Type B pancreatic cell (in vitro differentiated cells): ENCODE data around the gene GNAL. TPM values are rescaled to one million over a fixed set of nuclear protein-coding genes. Genes with fewer than 3 reads are reported as not detected.

Experiments used
- DNase-seq: peaks from one replicate; pipeline ENCODE4 v3.0.0; 2021; ENCODE audit warnings: mixed read lengths; ENCODE audit not compliant: unreplicated experiment; ENCODE audit errors: extremely low spot score
- H3K27ac Mint-ChIP-seq: 2 replicates; pipeline ENCODE4 v1.8.0; 2021; ENCODE audit warnings: mild to moderate bottlenecking, mixed read lengths
- H3K27me3 Mint-ChIP-seq: 2 replicates; pipeline ENCODE4 v1.8.0; 2021; ENCODE audit warnings: mixed read lengths
- H3K36me3 Mint-ChIP-seq: 2 replicates; pipeline ENCODE4 v1.8.0; 2021; ENCODE audit warnings: mixed read lengths
- H3K4me1 Mint-ChIP-seq: one replicate; pipeline ENCODE4 v1.8.0; 2021; ENCODE audit warnings: mixed read lengths; ENCODE audit not compliant: unreplicated experiment
- H3K4me3 Mint-ChIP-seq: 2 replicates; pipeline ENCODE4 v1.8.0; 2021; ENCODE audit warnings: mild to moderate bottlenecking, mixed read lengths
- H3K9me3 Mint-ChIP-seq: 2 replicates; pipeline ENCODE4 v1.8.0; 2021; ENCODE audit warnings: mixed read lengths
- CTCF ChIP-seq: fragments of 200-600 bp; sonication (generic); conservative IDR thresholded peaks from 2 replicates; pipeline ENCODE4 v1.5.0; 2021; ENCODE audit warnings: antibody characterized with exemption, mild to moderate bottlenecking
- total RNA-seq: library from RNA; stranded (reverse); gene quantifications from 2 replicates; pipeline ENCODE4 v1.2.1, GENCODE V29; 2021; ENCODE audit warnings: low replicate concordance

The GNAL gene
- total RNA-seq, 1 donor from 2014 or later, result 12.9 TPM

DNA sequence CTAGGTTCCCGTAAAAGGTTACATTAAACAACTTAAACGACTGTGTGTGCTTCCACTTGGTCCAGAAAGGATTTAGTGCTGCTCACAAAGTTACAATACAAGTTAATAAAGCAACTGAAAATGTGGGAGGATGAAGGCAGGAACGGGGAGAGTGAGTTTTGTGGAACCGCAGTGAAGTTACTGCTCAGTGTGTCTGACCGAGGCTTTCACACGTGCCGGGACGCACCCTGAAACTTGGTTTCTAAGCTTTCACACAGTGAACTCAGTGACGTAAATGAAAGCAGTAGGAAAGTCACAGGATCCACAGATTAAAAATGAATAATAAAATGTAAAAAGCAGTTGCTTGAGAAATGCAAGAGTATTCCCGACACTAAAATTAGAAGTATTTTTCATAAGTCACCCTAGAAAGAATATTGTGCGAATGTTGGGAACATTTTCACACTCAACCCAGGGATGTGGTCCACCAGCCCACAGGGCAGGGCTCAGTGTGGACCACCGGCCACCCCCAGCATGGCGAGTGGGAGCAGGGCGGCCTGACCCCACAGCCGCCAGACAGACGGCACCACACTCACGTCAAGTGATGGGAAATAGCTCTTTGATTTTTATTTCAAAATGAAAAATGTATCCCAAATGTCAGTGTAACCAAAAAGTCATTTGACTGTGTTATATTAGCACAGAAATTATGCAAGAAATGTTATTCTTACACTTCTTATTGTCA is 129.6 kb downstream of the GNAL start:
- no peak for DNase-seq
- Mint-ChIP-seq H3K9me3 (no peaks in the 10 kb centered on the region), H3K4me1 (no peaks in the 10 kb centered on the region), H3K4me3 (no peak overlapping the region), H3K27ac (no peak overlapping the region), H3K36me3 (no peaks in the 10 kb centered on the region), H3K27me3 (no peaks in the 10 kb centered on the region)
- TF ChIP-seq CTCF, result no peak

GRCh38 chr18:11819938-11820337 is 130.9 kb downstream of the GNAL start:
- Mint-ChIP-seq H3K4me1 (no peaks in the 10 kb centered on the region), H3K36me3 (no peaks in the 10 kb centered on the region), H3K4me3 (no peak overlapping the region), H3K9me3 (no peaks in the 10 kb centered on the region), H3K27ac (no peak overlapping the region), H3K27me3 (no peaks in the 10 kb centered on the region)
- no peak for DNase-seq
- TF ChIP-seq CTCF, result no peak

DNA sequence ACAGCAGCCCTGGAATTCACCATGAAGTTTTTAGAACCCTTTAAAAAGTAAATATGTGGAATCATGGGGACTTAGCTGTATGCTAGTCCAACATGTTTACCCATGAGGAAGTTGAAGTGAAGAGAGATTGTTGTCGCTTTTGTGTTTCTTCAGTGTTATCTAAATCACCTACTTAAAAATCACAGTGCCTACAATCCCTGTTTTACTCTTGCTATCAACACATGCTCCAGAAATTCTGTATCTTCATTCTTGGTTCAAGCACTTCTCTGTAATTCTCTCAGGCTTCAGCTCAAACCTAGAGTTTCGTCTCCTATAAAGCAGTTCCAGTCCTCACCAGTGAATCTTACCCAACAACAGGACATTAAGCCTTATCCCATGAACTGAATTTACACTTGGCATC is 131.6 kb downstream of the GNAL start:
- DNase-seq, result no peak
- Mint-ChIP-seq H3K4me1 (no peaks in the 10 kb centered on the region), H3K4me3 (no peak overlapping the region), H3K9me3 (no peaks in the 10 kb centered on the region), H3K27me3 (no peaks in the 10 kb centered on the region), H3K27ac (no peak overlapping the region), H3K36me3 (no peaks in the 10 kb centered on the region)
- no peak for TF ChIP-seq CTCF

DNA sequence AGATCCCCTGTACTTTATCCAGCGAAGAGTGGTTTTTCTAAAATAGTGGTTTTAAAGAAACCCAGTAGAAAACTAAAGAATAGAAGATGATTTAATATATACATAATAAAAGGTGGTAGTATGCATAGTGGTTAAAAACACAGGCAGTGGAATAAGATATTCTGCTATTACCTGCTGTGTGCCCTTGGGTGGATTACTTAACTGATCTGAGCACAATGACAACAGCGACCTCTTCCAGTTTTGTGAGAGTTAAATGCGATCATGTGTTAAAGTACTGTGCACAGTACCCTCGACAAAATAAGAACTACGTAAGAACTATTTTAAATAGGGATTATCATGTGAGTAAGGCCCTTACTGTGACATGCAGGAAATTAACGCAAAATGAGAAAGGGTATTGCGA is 132.1 kb downstream of the GNAL start:
- H3K4me1 Mint-ChIP-seq, result no peaks in the 10 kb centered on the region
- H3K9me3 Mint-ChIP-seq, result no peaks in the 10 kb centered on the region
- no peak for TF ChIP-seq CTCF
- no peaks in the 10 kb centered on the region for H3K36me3 Mint-ChIP-seq
- no peak for DNase-seq
- no peak overlapping the region for H3K27ac Mint-ChIP-seq
- H3K27me3 Mint-ChIP-seq, result no peaks in the 10 kb centered on the region
- no peak overlapping the region for H3K4me3 Mint-ChIP-seq

- Mint-ChIP-seq H3K4me3 (no peak overlapping the region), H3K9me3 (no peaks in the 10 kb centered on the region), H3K4me1 (no peaks in the 10 kb centered on the region), H3K27me3 (no peaks in the 10 kb centered on the region), H3K36me3 (no peaks in the 10 kb centered on the region), H3K27ac (no peak overlapping the region)
- no peak for TF ChIP-seq CTCF
- DNase-seq, result no peak
Observed at GRCh38 chr18:11821643-11822237, 132.7 kb downstream of the GNAL start.
